SK-N-SH (cell line): ENCODE measurements around the gene ATP1A2. TPM values are rescaled to one million over a fixed set of nuclear protein-coding genes. Genes with fewer than 3 reads are reported as not detected.

Experiments
- CTCF ChIA-PET: fragments of 300-600, 350-600 bp; formaldehyde crosslinking; extraction: SDS; loops from one replicate; lab custom pipeline; 2021; lab: Yijun Ruan, JAX
- POLR2A ChIA-PET: fragments of 350-600 bp; sonication (Branson Sonifier 250); formaldehyde crosslinking; extraction: SDS; loops from one replicate; lab custom pipeline; 2020; ENCODE audit warnings: antibody characterized with exemption, inconsistent platforms; lab: Yijun Ruan, JAX
- DNase-seq: peaks from one replicate; pipeline ENCODE4 v3.0.0; 2012
- H2AFZ ChIP-seq: fragments of 200-600 bp; sonication (generic); 2 replicates; pipeline ENCODE4 v1.8.1; 2016; ENCODE audit warnings: antibody characterized with exemption, mild to moderate bottlenecking, low read depth
- H3F3A ChIP-seq: fragments of 200-600 bp; sonication (generic); replicated peaks from 2 replicates; pipeline ENCODE3; 2016; ENCODE audit warnings: antibody characterized with exemption, mild to moderate bottlenecking; ENCODE audit not compliant: insufficient read depth
- H3K27ac ChIP-seq, 2 experiments: fragments of 200-500 bp in 1 of 2; fragments of 200-600 bp in 1 of 2; sonication (Bioruptor generic) in 1 of 2; sonication (generic), shearing (Covaris generic) in 1 of 2; 2 replicates each; pipeline versions ENCODE4 v1.5.1 to v1.6.1; 2014 to 2016; ENCODE audit warnings: low read depth in 2 of 2, inconsistent platforms in 1 of 2, low read length in 1 of 2, mild to moderate bottlenecking in 1 of 2, mixed read lengths in 1 of 2
- H3K27me3 ChIP-seq: fragments of 200-600 bp; sonication (generic), shearing (Covaris generic); 2 replicates; pipeline ENCODE4 v1.6.1; 2016; ENCODE audit warnings: mixed run types; ENCODE audit not compliant: insufficient read depth
- H3K36me3 ChIP-seq, 2 experiments: fragments of 200-500 bp in 1 of 2; fragments of 200-600 bp in 1 of 2; sonication (Bioruptor generic) in 1 of 2; sonication (generic) in 1 of 2; replicated peaks in 1 of 2; 2 replicates each; pipeline versions ENCODE3 to v1.5.1; 2014 to 2016; ENCODE audit warnings: low read length in 1 of 2, mild to moderate bottlenecking in 1 of 2; ENCODE audit not compliant: insufficient read depth in 2 of 2, control insufficient read depth in 1 of 2
- H3K4me1 ChIP-seq, 2 experiments: fragments of 200-500 bp in 1 of 2; fragments of 200-600 bp in 1 of 2; sonication (Bioruptor generic) in 1 of 2; sonication (generic), shearing (Covaris generic) in 1 of 2; 2 replicates each; pipeline versions ENCODE4 v1.5.1 to v1.6.1; 2014 to 2016; ENCODE audit warnings: low read depth in 1 of 2, low read length in 1 of 2, mixed run types in 1 of 2; ENCODE audit not compliant: insufficient read depth in 2 of 2, control insufficient read depth in 1 of 2
- H3K4me2 ChIP-seq: fragments of 200-600 bp; sonication (generic), shearing (Covaris generic); 2 replicates; pipeline ENCODE4 v1.6.1; 2017; ENCODE audit warnings: mixed run types
- H3K4me3 ChIP-seq, 2 experiments: fragments of 200-500 bp in 1 of 2; fragments of 200-600 bp in 1 of 2; sonication (Bioruptor generic) in 1 of 2; sonication (generic), shearing (Covaris generic) in 1 of 2; 2 replicates each; pipeline versions ENCODE4 v1.5.1 to v1.8.1; 2014 to 2016; ENCODE audit warnings: low read depth in 2 of 2, inconsistent platforms in 1 of 2, low read length in 1 of 2, mild to moderate bottlenecking in 1 of 2, mixed read lengths in 1 of 2, moderate library complexity in 1 of 2
- H3K79me2 ChIP-seq: fragments of 200-600 bp; sonication (generic); 2 replicates; pipeline ENCODE4 v1.8.1; 2017; ENCODE audit warnings: mild to moderate bottlenecking; ENCODE audit not compliant: insufficient read depth
- H3K9ac ChIP-seq: fragments of 200-600 bp; sonication (generic); 2 replicates; pipeline ENCODE4 v1.6.1; 2017; ENCODE audit warnings: mixed run types
- H3K9me2 ChIP-seq: fragments of 200-600 bp; sonication (generic); 2 replicates; pipeline ENCODE4 v1.6.1; 2017; ENCODE audit warnings: mixed run types
- H3K9me3 ChIP-seq: fragments of 200-600 bp; sonication (generic); 2 replicates; pipeline ENCODE4 v1.6.1; 2017; ENCODE audit warnings: mixed run types, mild to moderate bottlenecking, moderate library complexity
- H4K20me1 ChIP-seq: fragments of 200-600 bp; sonication (generic); 2 replicates; pipeline ENCODE4 v1.6.1; 2017; ENCODE audit warnings: mild to moderate bottlenecking, mixed run types; ENCODE audit not compliant: insufficient read depth
- CHD2 ChIP-seq: fragments of 150-350 bp; IDR thresholded peaks from 2 replicates; pipeline ENCODE4 v1.6.1; 2018; ENCODE audit warnings: low read length; ENCODE audit not compliant: partially characterized antibody
- ELF1 ChIP-seq: IDR thresholded peaks from 2 replicates; pipeline ENCODE4 v1.4.0; 2012
- EP300 ChIP-seq, 2 experiments: IDR thresholded peaks; 2 replicates each; pipeline versions ENCODE4 v1.4.0 to v1.6.1; 2012; ENCODE audit warnings: borderline replicate concordance in 1 of 2, low read depth in 1 of 2, low read length in 1 of 2
- FOXJ3 ChIP-seq: sonication (generic); formaldehyde crosslinking; IDR thresholded peaks from 2 replicates; pipeline ENCODE4 v1.5.1; 2020; ENCODE audit warnings: mild to moderate bottlenecking, missing genetic modification reagents
- GABPA ChIP-seq: IDR thresholded peaks from 2 replicates; pipeline ENCODE4 v1.4.0; 2012; ENCODE audit warnings: low read depth, mild to moderate bottlenecking
- NFIC ChIP-seq: IDR thresholded peaks from 2 replicates; pipeline ENCODE4 v1.4.0; 2012; ENCODE audit warnings: borderline replicate concordance
- RAD21 ChIP-seq: IDR thresholded peaks from 2 replicates; pipeline ENCODE4 v1.6.1; 2012; ENCODE audit warnings: mild to moderate bottlenecking, low read length
- RCOR1 ChIP-seq: fragments of 150-350 bp; IDR thresholded peaks from 2 replicates; pipeline ENCODE4 v1.6.1; 2017; ENCODE audit warnings: antibody characterized with exemption, low read length
- SIN3A ChIP-seq: IDR thresholded peaks from 2 replicates; pipeline ENCODE4 v1.6.1; 2012; ENCODE audit warnings: low read depth, mild to moderate bottlenecking, low read length, moderate library complexity, borderline replicate concordance
- SMC3 ChIP-seq: IDR thresholded peaks from 2 replicates; pipeline ENCODE4 v1.6.1; 2012; ENCODE audit warnings: low read depth, low read length, improper control_type of control experiment
- TEAD4 ChIP-seq: IDR thresholded peaks from 2 replicates; pipeline ENCODE4 v1.4.0; 2012; ENCODE audit warnings: mild to moderate bottlenecking, borderline replicate concordance; ENCODE audit not compliant: insufficient read depth
- WGBS: methylation state at CpG from one replicate; pipeline ENCODE4 v1.1.6; 2017; ENCODE audit warnings: low lambda C conversion rate; 5-methylcytosine and 5-hydroxymethylcytosine counted together
- polyA plus RNA-seq, 3 experiments: library from polyadenylated mRNA; depleted of rRNA; stranded (reverse); fragments of >200 nt; gene quantifications; 2 replicates each; pipeline ENCODE4 v1.2.3, GENCODE V29; 2012
- TF ChIP-seq, protein P1 (sequence below): fragments of 150-350 bp; IDR thresholded peaks from 2 replicates; pipeline ENCODE4 v1.6.1; 2017; ENCODE audit warnings: antibody characterized with exemption, low read length, low read depth, borderline replicate concordance
- TF ChIP-seq, protein P2 (sequence below): IDR thresholded peaks from 2 replicates; pipeline ENCODE4 v1.4.0; 2012; ENCODE audit warnings: low read depth, borderline replicate concordance
- TF ChIP-seq, protein P3 (sequence below): fragments of 200-600 bp; sonication (generic); IDR thresholded peaks from 2 replicates; pipeline ENCODE4 v1.6.1; 2017; ENCODE audit warnings: antibody characterized with exemption, mild to moderate bottlenecking, moderate library complexity

Gene ATP1A2
- polyA plus RNA-seq, 1 of the 3 experiments (the other 2 are of a cell fraction) = 0.07 TPM

DNA sequence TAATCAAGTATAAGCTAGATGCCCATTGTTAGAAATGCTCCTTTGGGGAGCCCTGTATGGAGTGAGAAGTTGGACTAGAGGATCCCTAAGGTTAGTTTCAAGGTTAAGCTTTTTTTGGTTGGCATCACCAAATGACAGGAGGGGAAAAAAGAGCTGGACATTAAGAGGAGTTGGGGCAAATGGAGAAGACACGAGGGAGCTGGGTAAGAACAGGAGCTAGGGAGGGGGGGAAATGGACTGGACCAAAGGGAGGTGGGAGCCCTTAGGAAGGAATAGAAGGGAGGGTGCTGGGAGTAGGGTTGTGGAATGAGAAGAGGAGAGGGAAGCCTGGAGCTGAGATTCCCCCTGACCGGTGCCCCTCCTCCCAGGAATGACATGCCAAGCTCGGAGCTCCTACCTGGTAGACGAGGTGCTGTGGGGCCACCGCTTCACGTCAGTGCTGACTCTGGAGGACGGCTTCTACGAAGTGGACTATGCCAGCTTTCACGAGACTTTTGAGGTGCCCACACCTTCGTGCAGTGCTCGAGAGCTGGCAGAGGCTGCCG, 28.4 kb upstream of the ATP1A2 start (continued):
- TF ChIP-seq, protein P1, sequence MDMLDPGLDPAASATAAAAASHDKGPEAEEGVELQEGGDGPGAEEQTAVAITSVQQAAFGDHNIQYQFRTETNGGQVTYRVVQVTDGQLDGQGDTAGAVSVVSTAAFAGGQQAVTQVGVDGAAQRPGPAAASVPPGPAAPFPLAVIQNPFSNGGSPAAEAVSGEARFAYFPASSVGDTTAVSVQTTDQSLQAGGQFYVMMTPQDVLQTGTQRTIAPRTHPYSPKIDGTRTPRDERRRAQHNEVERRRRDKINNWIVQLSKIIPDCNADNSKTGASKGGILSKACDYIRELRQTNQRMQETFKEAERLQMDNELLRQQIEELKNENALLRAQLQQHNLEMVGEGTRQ = no peak

DNA sequence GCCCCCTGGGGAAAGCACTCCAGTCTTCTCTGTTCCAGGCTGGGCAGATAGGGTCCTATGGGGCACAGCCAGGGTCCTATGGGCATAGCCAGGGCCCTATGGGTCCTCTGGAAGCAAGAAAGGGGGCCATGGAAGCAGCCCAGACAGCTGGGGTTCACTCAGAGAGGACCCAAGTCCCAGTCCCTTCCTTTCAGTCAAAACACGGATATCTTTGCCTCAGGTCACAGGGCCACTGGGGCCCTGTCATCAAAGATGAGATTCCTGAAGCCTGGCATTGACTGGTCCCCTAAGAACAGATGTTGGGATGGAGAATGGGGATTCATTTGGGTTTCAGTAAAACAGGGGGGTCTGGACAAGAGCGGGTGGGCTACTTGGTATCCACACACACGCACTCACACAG, 25.7 kb upstream of the ATP1A2 start:
- Histone ChIP-seq H3F3A (no peaks in the 10 kb centered on the region), H3K9me2 (no peaks in the 10 kb centered on the region), H2AFZ (no peak overlapping the region), H3K9ac (no peak overlapping the region), H3K4me2 (no peak overlapping the region), H4K20me1 (no peaks in the 10 kb centered on the region), H3K27me3 (no peaks in the 10 kb centered on the region), H3K36me3 (peaks cover 0 to 12% of the 10 kb centered on the region in 2 experiments), H3K4me3 (no peak overlapping the region), H3K4me1 (no peaks in the 10 kb centered on the region), H3K9me3 (no peaks in the 10 kb centered on the region), H3K27ac (no peak overlapping the region), H3K79me2 (no peaks in the 10 kb centered on the region)
- no peak for DNase-seq
- WGBS = 83% methylated on average over 2 of the region's 3 CpGs
- TF ChIP-seq CHD2 (no peak), RAD21 (no peak), EP300 (IDR thresholded peaks at IDR 0.05; ENCODE audit: borderline replicate concordance in 1 of 2, low read depth in 1 of 2, low read length in 1 of 2) (no peak), GABPA (no peak), TEAD4 (no peak), NFIC (no peak), FOXJ3 (CRISPR knock-in tag) (no peak), SMC3 (no peak)
- ChIA-PET CTCF (interaction anchor here (0.8 to 6.4 kb wide), 5 partner anchors 10 to 202 kb away, joined by 3 to 123 read pairs (median 10); no protein-coding TSS in a partner anchor), POLR2A (no interaction called here)

DNA sequence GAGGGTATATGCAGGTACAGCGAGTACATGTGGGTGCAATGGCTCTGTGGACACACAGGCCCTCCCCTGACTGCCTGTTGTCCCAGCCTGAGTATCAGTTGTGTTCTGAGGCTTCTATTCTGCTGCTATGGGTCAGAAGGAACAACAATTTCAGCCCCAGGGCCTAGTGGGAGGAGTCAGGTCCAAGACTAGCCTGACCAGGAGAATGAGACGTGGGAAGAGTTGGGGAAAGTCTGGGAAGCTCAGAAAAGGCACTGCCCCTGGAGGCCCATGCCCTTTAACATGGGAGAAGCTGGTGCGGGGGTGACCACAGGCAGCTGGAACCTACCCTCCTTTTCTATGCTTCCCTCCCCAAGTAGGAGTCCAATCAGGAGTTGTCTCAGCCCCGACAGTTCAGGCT, 24.8 kb upstream of the ATP1A2 start:
- Histone ChIP-seq H3K9ac (no peak overlapping the region), H2AFZ (no peak overlapping the region), H3K4me2 (no peak overlapping the region), H3K79me2 (no peaks in the 10 kb centered on the region), H3K4me3 (no peak overlapping the region), H3K27ac (no peak overlapping the region), H3K27me3 (no peaks in the 10 kb centered on the region), H3K9me3 (no peaks in the 10 kb centered on the region), H3F3A (no peaks in the 10 kb centered on the region), H4K20me1 (no peaks in the 10 kb centered on the region), H3K36me3 (peaks cover 0 to 12% of the 10 kb centered on the region in 2 experiments), H3K4me1 (no peaks in the 10 kb centered on the region), H3K9me2 (no peaks in the 10 kb centered on the region)
- WGBS = 78% methylated on average over 3 of the region's 4 CpGs
- TF ChIP-seq EP300 (IDR thresholded peaks at IDR 0.05; ENCODE audit: borderline replicate concordance in 1 of 2, low read depth in 1 of 2, low read length in 1 of 2) (no peak), SIN3A (no peak), ELF1 (no peak), RCOR1 (no peak)
- TF ChIP-seq, protein P2, sequence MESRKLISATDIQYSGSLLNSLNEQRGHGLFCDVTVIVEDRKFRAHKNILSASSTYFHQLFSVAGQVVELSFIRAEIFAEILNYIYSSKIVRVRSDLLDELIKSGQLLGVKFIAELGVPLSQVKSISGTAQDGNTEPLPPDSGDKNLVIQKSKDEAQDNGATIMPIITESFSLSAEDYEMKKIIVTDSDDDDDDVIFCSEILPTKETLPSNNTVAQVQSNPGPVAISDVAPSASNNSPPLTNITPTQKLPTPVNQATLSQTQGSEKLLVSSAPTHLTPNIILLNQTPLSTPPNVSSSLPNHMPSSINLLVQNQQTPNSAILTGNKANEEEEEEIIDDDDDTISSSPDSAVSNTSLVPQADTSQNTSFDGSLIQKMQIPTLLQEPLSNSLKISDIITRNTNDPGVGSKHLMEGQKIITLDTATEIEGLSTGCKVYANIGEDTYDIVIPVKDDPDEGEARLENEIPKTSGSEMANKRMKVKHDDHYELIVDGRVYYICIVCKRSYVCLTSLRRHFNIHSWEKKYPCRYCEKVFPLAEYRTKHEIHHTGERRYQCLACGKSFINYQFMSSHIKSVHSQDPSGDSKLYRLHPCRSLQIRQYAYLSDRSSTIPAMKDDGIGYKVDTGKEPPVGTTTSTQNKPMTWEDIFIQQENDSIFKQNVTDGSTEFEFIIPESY = no peak
- TF ChIP-seq, protein P3, sequence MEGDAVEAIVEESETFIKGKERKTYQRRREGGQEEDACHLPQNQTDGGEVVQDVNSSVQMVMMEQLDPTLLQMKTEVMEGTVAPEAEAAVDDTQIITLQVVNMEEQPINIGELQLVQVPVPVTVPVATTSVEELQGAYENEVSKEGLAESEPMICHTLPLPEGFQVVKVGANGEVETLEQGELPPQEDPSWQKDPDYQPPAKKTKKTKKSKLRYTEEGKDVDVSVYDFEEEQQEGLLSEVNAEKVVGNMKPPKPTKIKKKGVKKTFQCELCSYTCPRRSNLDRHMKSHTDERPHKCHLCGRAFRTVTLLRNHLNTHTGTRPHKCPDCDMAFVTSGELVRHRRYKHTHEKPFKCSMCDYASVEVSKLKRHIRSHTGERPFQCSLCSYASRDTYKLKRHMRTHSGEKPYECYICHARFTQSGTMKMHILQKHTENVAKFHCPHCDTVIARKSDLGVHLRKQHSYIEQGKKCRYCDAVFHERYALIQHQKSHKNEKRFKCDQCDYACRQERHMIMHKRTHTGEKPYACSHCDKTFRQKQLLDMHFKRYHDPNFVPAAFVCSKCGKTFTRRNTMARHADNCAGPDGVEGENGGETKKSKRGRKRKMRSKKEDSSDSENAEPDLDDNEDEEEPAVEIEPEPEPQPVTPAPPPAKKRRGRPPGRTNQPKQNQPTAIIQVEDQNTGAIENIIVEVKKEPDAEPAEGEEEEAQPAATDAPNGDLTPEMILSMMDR = no peak
- no peak for DNase-seq
- ChIA-PET CTCF (interaction anchor here (0.8 to 6.4 kb wide), 3 partner anchors 10 to 19 kb away, joined by 3 to 35 read pairs (median 4); no protein-coding TSS in a partner anchor), POLR2A (no interaction called here)
